Calu3 (cell line): ENCODE results near the gene POU2F2. TPM values are rescaled to one million over a fixed set of nuclear protein-coding genes. Genes with fewer than 3 reads are reported as not detected.

Source experiments
- BruUV-seq: library from RNA; stranded (reverse); fragments of 400-500 nt; replicated peaks from 2 replicates; lab custom pipeline; 2021; lab: Mats Ljungman, UMichigan
- CTCF ChIA-PET: fragments of 300-600 bp; sonication (Branson Sonifier 250); formaldehyde crosslinking; loops from one replicate; lab custom pipeline; 2022; ENCODE audit warnings: antibody characterized with exemption; lab: Charles Lee
- DNase-seq: peaks from one replicate; pipeline ENCODE4 v3.0.0; 2022
- H3K27ac Mint-ChIP-seq: one replicate; pipeline ENCODE4 v1.8.0; 2022; ENCODE audit warnings: mixed read lengths; ENCODE audit not compliant: unreplicated experiment
- H3K27me3 Mint-ChIP-seq: one replicate; pipeline ENCODE4 v1.8.0; 2022; ENCODE audit warnings: mixed read lengths; ENCODE audit not compliant: unreplicated experiment
- H3K36me3 Mint-ChIP-seq: one replicate; pipeline ENCODE4 v1.8.0; 2022; ENCODE audit warnings: mild to moderate bottlenecking, moderate library complexity, mixed read lengths; ENCODE audit not compliant: insufficient read depth, unreplicated experiment
- H3K4me1 Mint-ChIP-seq: one replicate; pipeline ENCODE4 v1.8.0; 2022; ENCODE audit warnings: mild to moderate bottlenecking, low read depth, mixed read lengths; ENCODE audit not compliant: unreplicated experiment
- H3K4me3 Mint-ChIP-seq: one replicate; pipeline ENCODE4 v1.8.0; 2022; ENCODE audit warnings: mild to moderate bottlenecking, low read depth, moderate library complexity, mixed read lengths; ENCODE audit not compliant: unreplicated experiment
- H3K9me3 Mint-ChIP-seq: one replicate; pipeline ENCODE4 v1.8.0; 2022; ENCODE audit warnings: low read depth, mixed read lengths; ENCODE audit not compliant: unreplicated experiment
- CTCF ChIP-seq: fragments of 200-600 bp; IDR thresholded peaks from one replicate; pipeline ENCODE4 v1.8.0; 2022; ENCODE audit warnings: antibody characterized with exemption; ENCODE audit not compliant: unreplicated experiment
- intact Hi-C: fragments of 100-400 bp; cut with micrococcal nuclease; formaldehyde crosslinking; loops from one replicate; pipeline ENCODE4 v1.10.0; 2022; ENCODE audit not compliant: unreplicated experiment
- total RNA-seq: library from RNA; stranded (reverse); gene quantifications from 2 replicates; pipeline ENCODE4 v1.2.3, GENCODE V29; 2022

The POU2F2 gene
- total RNA-seq, 1 experiment from 2014 or later = 4.6 TPM

- intact Hi-C loops = no loop called here
- TF ChIP-seq CTCF = no peak
- Mint-ChIP-seq H3K27me3 (no peaks in the 10 kb centered on the region), H3K27ac (peak overlapping the region; percentile 61), H3K36me3 (peaks cover 6% of the 10 kb centered on the region), H3K4me1 (peaks cover 57% of the 10 kb centered on the region), H3K4me3 (no peak overlapping the region), H3K9me3 (no peaks in the 10 kb centered on the region)
- no TSS peak for BruUV-seq
- CTCF ChIA-PET = interaction anchor here (0.6 to 1.3 kb wide), 3 partner anchors 13 to 62 kb away, joined by 4 to 5 read pairs (median 4); no protein-coding TSS in a partner anchor
- no peak for DNase-seq
These were observed 17.8 kb downstream of the POU2F2 start for GRCh38 chr19:42114412-42114811.

GRCh38 chr19:42113641-42114348, 18.5 kb downstream of the POU2F2 start:
- intact Hi-C loops = no loop called here
- no peaks in the 10 kb centered on the region for H3K9me3 Mint-ChIP-seq
- H3K4me1 Mint-ChIP-seq = peaks cover 56% of the 10 kb centered on the region
- H3K27me3 Mint-ChIP-seq = no peaks in the 10 kb centered on the region
- DNase-seq = peak; percentile 65
- no peak for TF ChIP-seq CTCF
- peak overlapping the region; percentile 19 for H3K4me3 Mint-ChIP-seq
- H3K27ac Mint-ChIP-seq = peak overlapping the region; percentile 61
- CTCF ChIA-PET = interaction anchor here (0.6 to 2.2 kb wide), 11 partner anchors 13 to 282 kb away, joined by 3 to 8 read pairs (median 4); partner anchors contain the start of gene POU2F2
- no TSS peak for BruUV-seq
- H3K36me3 Mint-ChIP-seq = peaks cover 6% of the 10 kb centered on the region

- BruUV-seq = no TSS peak
- intact Hi-C loops = no loop called here
- Mint-ChIP-seq H3K4me1 (peaks cover 57% of the 10 kb centered on the region), H3K27me3 (peaks cover 13% of the 10 kb centered on the region), H3K4me3 (no peak overlapping the region), H3K36me3 (peaks cover 6% of the 10 kb centered on the region), H3K27ac (peak overlapping the region; percentile 14), H3K9me3 (no peaks in the 10 kb centered on the region)
- TF ChIP-seq CTCF = no peak
- CTCF ChIA-PET = interaction anchor here (2.2 kb wide), 1 partner anchor 132 kb away, joined by 8 read pairs; no protein-coding TSS in a partner anchor
- DNase-seq = no peak
These were observed 20.4 kb downstream of the POU2F2 start for GRCh38 chr19:42111811-42112210.

GRCh38 chr19:42111384-42111783, 20.9 kb downstream of the POU2F2 start:
- peaks cover 17% of the 10 kb centered on the region for H3K27me3 Mint-ChIP-seq
- no peak for DNase-seq
- TF ChIP-seq CTCF = no peak
- H3K36me3 Mint-ChIP-seq = peaks cover 6% of the 10 kb centered on the region
- CTCF ChIA-PET = no interaction called here
- no peak overlapping the region for H3K4me3 Mint-ChIP-seq
- BruUV-seq = no TSS peak
- H3K4me1 Mint-ChIP-seq = peaks cover 57% of the 10 kb centered on the region
- H3K9me3 Mint-ChIP-seq = no peaks in the 10 kb centered on the region
- intact Hi-C loops = no loop called here
- peak overlapping the region; percentile 14 for H3K27ac Mint-ChIP-seq
